PC-9 (cell line): ENCODE measurements around the gene PBX1. TPM values are rescaled to one million over a fixed set of nuclear protein-coding genes. Genes with fewer than 3 reads are reported as not detected.
"Not testable (repeated sequence)": the region's sequence is repeated elsewhere in the genome, so short reads cannot be mapped to it uniquely, and the experiment has no call there.

Experiments
- BruUV-seq: library from RNA; stranded (reverse); fragments of 400-500 nt; replicated peaks from 2 replicates; lab custom pipeline; 2021; lab: Mats Ljungman, UMichigan
- CTCF ChIA-PET: fragments of 300-600 bp; sonication (Branson Sonifier 250); formaldehyde crosslinking; loops from one replicate; lab custom pipeline; 2022; ENCODE audit warnings: antibody characterized with exemption; lab: Charles Lee
- POLR2A ChIA-PET: fragments of 300-600 bp; sonication (Branson Sonifier 250); formaldehyde crosslinking; loops from one replicate; lab custom pipeline; 2022; ENCODE audit warnings: antibody characterized with exemption; ENCODE audit not compliant: unreplicated experiment; lab: Charles Lee
- DNase-seq, 2 experiments: peaks; one replicate each; pipeline versions ENCODE4 v3.0.0 to v3.0.0-alpha.2; 2015 to 2022; ENCODE audit warnings: mixed read lengths in 1 of 2
- H2AFZ ChIP-seq: fragments of 200-600 bp; sonication (generic); 2 replicates; pipeline ENCODE4 v1.8.1; 2017; ENCODE audit warnings: antibody characterized with exemption
- H3F3A ChIP-seq: fragments of 200-600 bp; sonication (generic); 2 replicates; pipeline ENCODE4 v1.8.1; 2017; ENCODE audit warnings: antibody characterized with exemption, mild to moderate bottlenecking, low read depth; ENCODE audit not compliant: insufficient read depth
- H3K27ac ChIP-seq: fragments of 200-600 bp; sonication (generic); 2 replicates; pipeline ENCODE4 v1.6.1; 2016; ENCODE audit warnings: mixed run types
- H3K27me3 ChIP-seq: fragments of 200-600 bp; sonication (generic); 2 replicates; pipeline ENCODE4 v1.6.1; 2016; ENCODE audit warnings: low read depth, mixed run types; ENCODE audit not compliant: insufficient read depth
- H3K36me3 ChIP-seq: fragments of 200-600 bp; sonication (generic); 2 replicates; pipeline ENCODE4 v1.6.1; 2016; ENCODE audit warnings: low read depth, mixed run types
- H3K4me1 ChIP-seq: fragments of 200-600 bp; sonication (generic); replicated peaks from 2 replicates; pipeline ENCODE4 v1.6.1; 2016; ENCODE audit warnings: mixed run types; ENCODE audit not compliant: insufficient read depth
- H3K4me2 ChIP-seq: fragments of 200-600 bp; sonication (generic); 2 replicates; pipeline ENCODE4 v1.6.1; 2017; ENCODE audit warnings: mixed run types
- H3K4me3 ChIP-seq: fragments of 200-600 bp; sonication (generic); 2 replicates; pipeline ENCODE4 v1.6.1; 2016; ENCODE audit warnings: mixed run types
- H3K79me2 ChIP-seq: fragments of 200-600 bp; sonication (generic); 2 replicates; pipeline ENCODE4 v1.6.1; 2017; ENCODE audit warnings: low read depth, mixed run types
- H3K9me2 ChIP-seq: fragments of 200-600 bp; sonication (generic); 2 replicates; pipeline ENCODE4 v1.8.1; 2017; ENCODE audit warnings: mild to moderate bottlenecking; ENCODE audit not compliant: insufficient read depth
- H3K9me3 ChIP-seq: fragments of 200-600 bp; sonication (generic); 2 replicates; pipeline ENCODE4 v1.8.1; 2016; ENCODE audit warnings: low read depth; ENCODE audit not compliant: insufficient read depth
- H4K20me1 ChIP-seq: fragments of 200-600 bp; sonication (generic); 2 replicates; pipeline ENCODE4 v1.8.1; 2017; ENCODE audit not compliant: insufficient read depth
- CTCF ChIP-seq: fragments of 200-600 bp; sonication (generic); conservative IDR thresholded peaks from 2 replicates; pipeline ENCODE4 v1.6.1; 2017; ENCODE audit warnings: mixed run types, antibody characterized with exemption, mild to moderate bottlenecking, moderate library complexity
- EZH2 ChIP-seq: fragments of 200-600 bp; sonication (generic); IDR thresholded peaks from 2 replicates; pipeline ENCODE4 v1.8.0; 2017; ENCODE audit warnings: antibody characterized with exemption, low read depth
- intact Hi-C: fragments of 100-400 bp; cut with micrococcal nuclease; formaldehyde crosslinking; loops from one replicate; pipeline ENCODE4 v1.10.0; 2022; ENCODE audit not compliant: unreplicated experiment
- total RNA-seq: library from RNA; stranded (reverse); gene quantifications from 2 replicates; pipeline ENCODE4 v1.2.3, GENCODE V29; 2021

Gene PBX1
- total RNA-seq, 1 experiment from 2014 or later: 57.7 TPM

GRCh38 chr1:164650531-164650930 lies 91.5 kb downstream of the PBX1 start:
- Histone ChIP-seq H3K9me2 (no peaks in the 10 kb centered on the region), H3K4me2 (no peak overlapping the region), H3K27me3 (no peaks in the 10 kb centered on the region), H3K4me1 (peaks cover 78% of the 10 kb centered on the region), H4K20me1 (no peaks in the 10 kb centered on the region), H2AFZ (no peak overlapping the region), H3K27ac (peak overlapping the region; percentile 98), H3K4me3 (no peak overlapping the region), H3K36me3 (peaks cover 20% of the 10 kb centered on the region; the same call in 1 of the 2 replicates), H3F3A (peaks cover 40% of the 10 kb centered on the region), H3K79me2 (peaks cover 71% of the 10 kb centered on the region), H3K9me3 (no peaks in the 10 kb centered on the region)
- POLR2A ChIA-PET: no interaction called here
- intact Hi-C loops: no loop called here
- TF ChIP-seq CTCF (no peak), EZH2 (no peak)
- CTCF ChIA-PET: no interaction called here
- no peak for DNase-seq
- BruUV-seq: no TSS peak

GRCh38 chr1:164651351-164651951 lies 92.5 kb downstream of the PBX1 start:
- H2AFZ ChIP-seq: no peak overlapping the region
- H3K27me3 ChIP-seq: no peaks in the 10 kb centered on the region
- H4K20me1 ChIP-seq: no peaks in the 10 kb centered on the region
- no peaks in the 10 kb centered on the region for H3K9me3 ChIP-seq
- peaks cover 43% of the 10 kb centered on the region for H3F3A ChIP-seq
- peak overlapping the region; percentile 45 for H3K4me2 ChIP-seq
- BruUV-seq: no TSS peak
- H3K9me2 ChIP-seq: no peaks in the 10 kb centered on the region
- no peak for TF ChIP-seq CTCF
- no peak for TF ChIP-seq EZH2
- H3K27ac ChIP-seq: peak overlapping the region; percentile 98
- peaks cover 71% of the 10 kb centered on the region for H3K79me2 ChIP-seq
- intact Hi-C loops: loop anchor here (1.0 kb wide), 2 partner anchors 14 to 49 kb away; no protein-coding TSS in a partner anchor
- DNase-seq: peak; percentile 72 to 92
- POLR2A ChIA-PET: interaction anchor here (0.6 kb wide), 1 partner anchor 38 kb away, joined by 8 read pairs; no protein-coding TSS in a partner anchor
- peaks cover 78% of the 10 kb centered on the region for H3K4me1 ChIP-seq
- no peak overlapping the region for H3K4me3 ChIP-seq
- peaks cover 10% of the 10 kb centered on the region; the same call in 1 of the 2 replicates for H3K36me3 ChIP-seq
- CTCF ChIA-PET: no interaction called here

DNA sequence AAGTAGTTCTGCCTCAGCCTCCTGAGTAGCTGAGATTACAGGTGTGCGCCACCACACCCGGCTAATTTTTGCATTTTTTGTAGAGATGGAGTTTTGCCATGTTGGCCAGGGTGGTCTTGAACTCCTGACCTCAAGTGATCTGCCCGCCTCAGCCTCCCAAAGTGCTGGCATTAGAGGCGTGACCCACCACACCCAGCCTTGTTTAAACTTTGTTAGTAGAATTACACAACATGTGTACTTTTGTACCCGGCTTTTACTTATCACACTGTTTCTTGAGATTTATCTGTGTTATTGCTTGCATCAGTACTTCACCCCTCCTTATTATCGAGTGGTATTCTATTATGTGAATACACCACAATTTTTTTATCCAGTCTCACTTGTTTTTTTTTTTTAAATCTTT lies 94.0 kb downstream of the PBX1 start:
- H3K4me1 ChIP-seq: peaks cover 78% of the 10 kb centered on the region
- H3K9me2 ChIP-seq, H3K4me3 ChIP-seq, BruUV-seq, POLR2A ChIA-PET, H3K4me2 ChIP-seq, H4K20me1 ChIP-seq, H3K27me3 ChIP-seq, H2AFZ ChIP-seq, H3K9me3 ChIP-seq, intact Hi-C loops, H3K36me3 ChIP-seq, CTCF ChIA-PET, DNase-seq: not testable (repeated sequence)
- H3K79me2 ChIP-seq: peaks cover 74% of the 10 kb centered on the region
- peaks cover 43% of the 10 kb centered on the region for H3F3A ChIP-seq
- H3K27ac ChIP-seq: peak overlapping the region; percentile 98
